HepG2 (cell line): Measurements from ENCODE around the gene SURF1. TPM values are rescaled to one million over a fixed set of nuclear protein-coding genes. Genes with fewer than 3 reads are reported as not detected.

Source experiments
- GLMP ChIP-seq: sonication (generic); formaldehyde crosslinking; IDR thresholded peaks from 2 replicates; pipeline ENCODE4 v1.9.0; 2021; ENCODE audit warnings: missing genetic modification reagents, mild to moderate bottlenecking, borderline replicate concordance
- SATB2 ChIP-seq: sonication (generic); formaldehyde crosslinking; IDR thresholded peaks from 2 replicates; pipeline ENCODE4 v1.5.0; 2020; ENCODE audit warnings: missing genetic modification reagents
- ZNF142 ChIP-seq: sonication (generic); formaldehyde crosslinking; IDR thresholded peaks from 2 replicates; pipeline ENCODE4 v1.4.0; 2020; ENCODE audit warnings: missing genetic modification reagents
- ZNF570 ChIP-seq: sonication (generic); formaldehyde crosslinking; IDR thresholded peaks from 2 replicates; pipeline ENCODE4 v1.4.0; 2020; ENCODE audit warnings: mild to moderate bottlenecking, missing genetic modification reagents, borderline replicate concordance
- ZNF780A ChIP-seq: sonication (generic); formaldehyde crosslinking; IDR thresholded peaks from 2 replicates; pipeline ENCODE4 v1.8.0; 2022; ENCODE audit warnings: mild to moderate bottlenecking, missing genetic modification reagents, moderate library complexity
- polyA plus RNA-seq, 8 experiments: library from polyadenylated mRNA; depleted of rRNA in 3 of 8; stranded (reverse) in 7 of 8; unstranded in 1 of 8; fragments of >200 nt; fragmentation: Illumina TruSeq in 4 of 8; extraction: Trizol in 4 of 8; gene quantifications; 2 replicates each; pipeline versions ENCODE4 v1.2.1 to v1.2.3, GENCODE V29; 2011 to 2016; ENCODE audit warnings: low read depth in 4 of 8, missing spikeins in 1 of 8, mixed read lengths in 1 of 8; ENCODE audit not compliant: insufficient read depth in 1 of 8
- total RNA-seq, 5 experiments: library from RNA; depleted of rRNA; stranded (reverse); fragments of >200 nt; fragmentation: Illumina TruSeq; extraction: Trizol; gene quantifications; 2 replicates each; pipeline ENCODE4 v1.2.3, GENCODE V29; 2016; ENCODE audit warnings: low read depth in 1 of 5
- TF ChIP-seq, protein P1 (sequence below): sonication (generic); formaldehyde crosslinking; IDR thresholded peaks from 2 replicates; pipeline ENCODE4 v1.5.1; 2020; ENCODE audit warnings: mild to moderate bottlenecking, moderate library complexity, missing genetic modification reagents

SURF1 gene
- total and polyA plus RNA-seq, 2 of the 13 experiments (the other 11 are each of a cell fraction or from before 2014, with no cell fraction given): 17.8 to 40.7 TPM

DNA sequence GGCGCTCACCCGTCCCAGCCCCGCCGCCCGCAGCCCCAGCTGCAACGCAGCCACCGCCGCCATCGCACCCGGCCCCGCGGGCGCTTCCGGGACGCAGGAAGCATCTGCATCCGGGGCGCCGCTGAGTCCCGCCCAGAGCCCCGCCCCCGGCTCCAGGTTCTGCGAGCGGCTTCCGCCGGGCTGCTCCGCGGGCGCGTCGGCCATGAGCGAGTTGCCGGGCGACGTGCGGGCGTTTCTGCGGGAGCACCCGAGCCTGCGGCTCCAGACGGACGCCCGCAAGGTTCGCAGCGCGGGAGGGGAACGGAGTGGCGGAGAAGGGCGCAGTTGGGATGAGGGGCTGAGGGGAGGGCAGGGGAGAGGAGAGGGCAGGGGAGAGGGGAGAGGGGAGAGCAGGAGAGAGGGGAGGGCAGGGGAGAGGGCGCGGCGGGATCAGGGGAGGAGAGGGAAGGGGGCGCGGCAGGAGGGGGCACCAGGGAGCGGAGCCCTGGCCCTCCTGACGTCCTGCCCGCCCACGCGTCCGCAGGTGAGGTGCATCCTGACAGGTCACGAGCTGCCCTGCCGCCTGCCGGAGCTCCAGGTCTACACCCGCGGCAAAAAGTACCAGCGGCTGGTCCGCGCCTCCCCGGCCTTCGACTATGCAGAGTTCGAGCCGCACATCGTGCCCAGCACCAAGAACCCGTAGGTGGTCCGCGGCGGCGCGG is at the start of gene SURF1, which contains the start of gene SURF2 (continued):
- TF ChIP-seq ZNF142 (CRISPR knock-in tag) (0 out of 2 replicates have a peak, but pooled peaks have one; percentile 40), GLMP (CRISPR knock-in tag) (no peak), ZNF780A (CRISPR knock-in tag) (no peak), ZNF570 (CRISPR knock-in tag) (no peak), SATB2 (CRISPR knock-in tag) (no peak)
- TF ChIP-seq, protein P1, sequence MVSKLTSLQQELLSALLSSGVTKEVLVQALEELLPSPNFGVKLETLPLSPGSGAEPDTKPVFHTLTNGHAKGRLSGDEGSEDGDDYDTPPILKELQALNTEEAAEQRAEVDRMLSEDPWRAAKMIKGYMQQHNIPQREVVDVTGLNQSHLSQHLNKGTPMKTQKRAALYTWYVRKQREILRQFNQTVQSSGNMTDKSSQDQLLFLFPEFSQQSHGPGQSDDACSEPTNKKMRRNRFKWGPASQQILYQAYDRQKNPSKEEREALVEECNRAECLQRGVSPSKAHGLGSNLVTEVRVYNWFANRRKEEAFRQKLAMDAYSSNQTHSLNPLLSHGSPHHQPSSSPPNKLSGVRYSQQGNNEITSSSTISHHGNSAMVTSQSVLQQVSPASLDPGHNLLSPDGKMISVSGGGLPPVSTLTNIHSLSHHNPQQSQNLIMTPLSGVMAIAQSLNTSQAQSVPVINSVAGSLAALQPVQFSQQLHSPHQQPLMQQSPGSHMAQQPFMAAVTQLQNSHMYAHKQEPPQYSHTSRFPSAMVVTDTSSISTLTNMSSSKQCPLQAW (CRISPR knock-in tag): peak; percentile 35; the same call in 1 of the 2 replicates
